Muscle layer of duodenum (tissue), 2 donors: ENCODE results near the gene NBPF1.
A peak's percentile ranks its signal among the peaks of the same experiment; 100 is the strongest.
"Not testable (repeated sequence)": the region's sequence is repeated elsewhere in the genome, so short reads cannot be mapped to it uniquely, and the experiment has no call there.

Experiments
- H3K27ac ChIP-seq: one replicate; pipeline ENCODE4 v1.7.0; 2013; ENCODE audit warnings: mild to moderate bottlenecking, low read length
- H3K27me3 ChIP-seq: one replicate; pipeline ENCODE4 v1.7.0; 2013; ENCODE audit warnings: low read depth, mild to moderate bottlenecking, control low read depth, low read length
- H3K36me3 ChIP-seq, 2 donors: one replicate each; pipeline ENCODE4 v1.7.0; 2013; ENCODE audit warnings: low read length in 2 of 2, control low read depth in 1 of 2, mild to moderate bottlenecking in 1 of 2; ENCODE audit not compliant: insufficient read depth in 2 of 2, control insufficient read depth in 1 of 2
- H3K4me1 ChIP-seq, 2 donors: one replicate each; pipeline ENCODE4 v1.7.0; 2013; ENCODE audit warnings: low read length in 2 of 2, mild to moderate bottlenecking in 2 of 2, control low read depth in 1 of 2, moderate library complexity in 1 of 2; ENCODE audit not compliant: insufficient read depth in 2 of 2, control insufficient read depth in 1 of 2
- H3K4me3 ChIP-seq, 2 donors: one replicate each; pipeline ENCODE4 v1.7.0; 2013; ENCODE audit warnings: low read length in 2 of 2, low read depth in 1 of 2, mild to moderate bottlenecking in 1 of 2
- H3K9me3 ChIP-seq, 2 donors: one replicate each; pipeline ENCODE4 v1.7.0; 2013; ENCODE audit warnings: low read length in 2 of 2, control low read depth in 1 of 2, mild to moderate bottlenecking in 1 of 2; ENCODE audit not compliant: control insufficient read depth in 1 of 2
- donor health status: healthy.

NBPF1 gene

DNA sequence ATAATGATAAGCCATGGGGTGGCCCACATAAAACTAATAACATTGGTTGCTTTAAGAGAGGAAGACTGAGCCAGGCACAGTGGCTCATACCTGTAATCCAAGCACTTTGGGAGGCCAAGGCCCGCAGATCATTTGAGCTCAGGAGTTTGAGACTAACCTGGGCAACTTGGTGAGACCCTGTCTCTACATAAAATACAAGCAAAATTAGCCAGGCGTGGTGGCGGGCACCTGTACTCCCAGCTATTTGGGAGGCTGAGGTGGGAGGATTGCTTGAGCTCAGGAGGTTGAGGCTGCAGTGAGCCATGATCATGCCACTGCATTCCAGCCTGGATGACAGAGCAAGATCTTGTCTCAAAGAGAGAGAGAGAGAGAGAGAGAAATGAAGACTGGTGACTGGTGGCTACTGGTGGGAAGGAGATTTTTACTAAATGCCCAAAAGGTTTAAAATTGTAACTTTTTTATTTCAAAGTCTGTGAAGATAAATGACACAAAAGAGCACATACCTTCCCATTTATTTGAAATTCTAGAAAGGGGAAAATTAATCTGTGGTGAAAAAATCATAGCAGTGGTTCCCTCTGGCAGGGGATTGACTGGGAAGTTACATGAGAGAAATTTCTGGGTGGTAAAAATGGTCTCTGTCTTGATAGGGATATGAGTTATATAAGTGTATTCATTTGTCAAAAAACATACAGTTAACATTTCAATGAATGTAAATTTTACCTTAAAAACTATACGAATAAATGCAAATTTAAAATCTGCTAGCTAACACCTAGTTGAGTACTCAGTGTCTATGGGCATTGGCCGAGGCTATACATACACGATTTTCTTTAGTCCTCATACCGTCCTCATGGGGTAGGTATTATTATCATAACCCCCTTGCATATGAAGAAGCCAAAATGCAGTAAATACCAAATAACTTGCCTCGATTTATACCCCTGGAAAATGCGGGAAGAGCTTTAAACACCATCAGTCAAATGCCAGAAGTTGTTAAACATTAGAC, 2.2 kb upstream of the NBPF1 start:
- no peaks in the 10 kb centered on the region for H3K9me3 ChIP-seq
- H3K27ac ChIP-seq: no peak overlapping the region
- no peak overlapping the region for H3K4me3 ChIP-seq
- H3K4me1 ChIP-seq: peaks cover 0 to 16% of the 10 kb centered on the region in 2 donors
- no peaks in the 10 kb centered on the region for H3K27me3 ChIP-seq
- peaks cover 5 to 30% of the 10 kb centered on the region in 2 donors for H3K36me3 ChIP-seq

DNA sequence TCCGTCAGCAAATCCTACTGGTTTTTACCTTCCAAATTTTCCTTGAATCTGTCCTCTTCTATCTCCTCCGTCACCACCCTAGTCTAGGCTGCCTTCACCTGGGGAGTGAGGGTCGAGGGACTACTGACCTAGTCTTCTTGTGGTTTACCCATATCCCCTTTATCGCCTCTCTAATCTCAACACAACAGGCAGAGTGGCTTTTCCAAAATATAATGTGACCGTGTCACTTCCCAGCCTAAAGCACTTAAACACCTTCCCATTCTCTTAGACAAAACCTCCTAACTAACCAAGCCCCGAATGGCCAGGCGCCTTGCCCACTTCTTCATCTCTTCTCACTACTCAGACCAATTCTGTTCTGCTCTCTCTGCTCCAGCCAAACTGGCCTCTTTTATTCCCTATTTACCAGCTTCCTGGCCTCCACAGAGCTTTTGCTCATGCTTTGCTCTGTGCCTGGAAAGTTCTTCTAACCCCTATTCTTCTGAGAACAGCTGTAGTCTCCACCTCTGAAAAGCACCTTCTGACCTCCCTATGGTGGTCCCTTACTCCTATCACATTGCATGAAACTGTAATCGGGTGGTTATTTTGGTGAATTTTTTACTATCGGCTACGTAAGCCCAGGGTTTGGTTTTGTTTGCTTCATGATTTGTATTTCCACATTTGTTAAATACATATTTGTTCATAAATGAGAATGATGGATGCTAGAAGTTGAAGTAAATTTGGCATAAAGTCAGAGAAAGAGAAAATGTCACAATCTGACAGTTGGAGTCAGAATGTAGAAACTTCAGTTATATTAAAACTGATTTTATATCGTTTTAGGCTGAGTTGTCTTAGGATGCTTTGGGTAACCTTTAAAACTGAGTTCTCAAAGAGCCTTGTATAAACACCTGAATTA, 1.2 kb upstream of the NBPF1 start:
- Histone ChIP-seq H3K27me3 (no peaks in the 10 kb centered on the region), H3K4me3 (no peak overlapping the region), H3K9me3 (no peaks in the 10 kb centered on the region), H3K36me3 (peaks cover 5 to 22% of the 10 kb centered on the region in 2 donors), H3K4me1 (peaks cover 0 to 16% of the 10 kb centered on the region in 2 donors), H3K27ac (no peak overlapping the region)

DNA sequence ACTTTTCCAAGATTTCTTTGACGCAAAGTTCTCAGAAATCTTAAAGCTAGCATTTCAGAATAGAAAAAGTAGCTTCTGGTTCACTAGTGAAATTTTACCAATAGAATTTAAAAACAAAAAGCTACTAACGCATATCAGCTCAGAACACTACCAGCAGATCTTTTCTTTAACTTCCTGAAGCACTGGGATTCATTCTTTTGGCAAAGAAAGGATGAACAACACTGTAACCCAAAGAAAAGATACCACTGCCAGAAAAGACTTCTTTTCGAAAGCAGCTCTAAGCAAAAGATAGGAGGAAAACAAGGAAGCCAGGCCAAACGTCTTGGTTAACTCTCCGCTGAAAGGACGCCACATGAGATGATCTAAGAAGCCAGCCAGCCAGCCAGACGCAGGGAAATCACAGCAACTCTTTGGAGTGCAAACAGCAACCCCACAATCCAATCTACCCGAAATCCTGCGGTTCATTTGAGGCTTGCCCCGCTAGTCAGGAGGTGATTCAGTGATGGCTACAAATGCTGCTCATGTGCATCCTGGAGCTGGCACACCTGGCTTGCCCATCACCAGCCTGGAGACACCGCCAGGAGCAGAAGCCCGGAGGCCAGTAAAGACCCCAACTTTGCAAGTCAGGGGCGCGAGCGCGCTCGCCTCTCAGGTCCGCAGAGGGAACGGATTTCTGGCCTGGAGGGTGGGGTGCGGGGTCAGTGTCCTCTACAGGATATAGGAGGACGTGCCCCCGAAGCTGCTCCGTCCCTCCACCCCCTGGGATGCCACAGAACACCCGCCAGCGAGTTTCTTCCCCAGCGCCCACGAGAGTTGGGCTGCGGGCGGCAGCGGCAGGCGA, 812 bp downstream of the NBPF1 start:
- H3K27ac ChIP-seq: peak overlapping the region; percentile 52
- no peaks in the 10 kb centered on the region for H3K9me3 ChIP-seq
- H3K4me1 ChIP-seq: peaks cover 0 to 16% of the 10 kb centered on the region in 2 donors
- H3K36me3 ChIP-seq: peaks cover 7 to 20% of the 10 kb centered on the region in 2 donors
- no peaks in the 10 kb centered on the region for H3K27me3 ChIP-seq
- peak overlapping the region; percentile 52 to 99 for H3K4me3 ChIP-seq

DNA sequence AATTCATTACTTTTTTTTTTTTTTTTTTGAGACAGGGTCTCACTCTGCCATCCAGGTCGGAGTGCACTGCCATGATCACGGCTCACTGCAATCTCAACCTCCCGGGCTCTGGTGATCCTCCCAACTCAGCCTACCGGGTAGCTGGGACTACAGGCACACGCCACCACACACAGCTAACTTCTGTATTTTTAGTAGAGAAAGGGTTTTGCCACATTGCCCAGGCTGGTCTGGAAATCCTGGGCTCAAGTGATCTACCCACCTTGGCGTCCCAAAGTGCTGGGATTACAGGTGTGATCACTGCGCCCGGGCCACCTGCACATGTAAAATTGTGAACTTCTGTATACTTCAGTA, 1.4 kb downstream of the NBPF1 start:
- not testable (repeated sequence) for H3K9me3 ChIP-seq, H3K27me3 ChIP-seq
- Histone ChIP-seq H3K4me1 (peaks cover 0 to 16% of the 10 kb centered on the region in 2 donors), H3K27ac (peak overlapping the region; percentile 52), H3K36me3 (peaks cover 13 to 20% of the 10 kb centered on the region in 2 donors), H3K4me3 (peak overlapping the region; percentile 52 to 99)

DNA sequence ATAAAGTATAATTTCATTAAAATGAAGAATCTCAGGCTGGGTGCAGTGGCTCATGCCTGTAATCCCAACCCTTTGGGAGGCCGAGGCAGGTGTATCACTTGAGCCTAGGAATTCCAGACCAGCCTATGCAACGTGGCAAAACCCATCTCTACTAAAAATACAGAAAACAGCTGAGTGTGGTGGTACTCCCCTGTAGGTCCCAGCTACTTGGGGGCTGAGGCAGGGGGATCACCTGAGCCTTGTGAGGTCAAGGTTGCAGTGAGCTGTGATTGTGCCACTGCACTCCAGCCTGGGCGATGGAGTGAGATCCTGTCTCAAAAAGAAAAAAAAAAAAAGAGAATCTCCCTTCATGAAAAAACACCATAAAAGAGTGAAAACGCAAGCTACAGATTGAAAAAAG, 2.2 kb downstream of the NBPF1 start:
- Histone ChIP-seq H3K36me3 (peaks cover 13 to 24% of the 10 kb centered on the region in 2 donors), H3K4me1 (peaks cover 0 to 16% of the 10 kb centered on the region in 2 donors)
- H3K27ac ChIP-seq, H3K9me3 ChIP-seq, H3K4me3 ChIP-seq, H3K27me3 ChIP-seq: not testable (repeated sequence)

DNA sequence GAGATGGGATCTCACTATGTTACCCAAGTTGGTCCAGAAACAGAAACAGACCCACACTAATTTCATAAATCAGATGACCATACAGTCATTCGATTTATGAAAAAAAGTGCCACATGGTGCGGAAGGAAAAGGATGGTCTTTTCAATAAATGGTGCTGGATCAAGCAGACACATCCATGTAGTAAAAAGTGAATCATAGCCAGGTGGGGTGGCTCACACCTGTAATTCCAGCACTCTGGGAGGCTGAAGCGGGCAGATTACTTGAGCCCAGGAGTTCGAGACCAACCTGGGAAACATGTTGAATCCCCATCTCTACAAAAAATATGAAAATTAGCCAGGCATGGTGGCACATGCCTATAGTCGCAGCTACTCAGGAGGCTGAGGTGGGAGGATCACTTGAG, 2.8 kb downstream of the NBPF1 start:
- H3K4me3 ChIP-seq, H3K9me3 ChIP-seq, H3K27ac ChIP-seq, H3K27me3 ChIP-seq: not testable (repeated sequence)
- peaks cover 0 to 16% of the 10 kb centered on the region in 2 donors for H3K4me1 ChIP-seq
- H3K36me3 ChIP-seq: peaks cover 17 to 30% of the 10 kb centered on the region in 2 donors

DNA sequence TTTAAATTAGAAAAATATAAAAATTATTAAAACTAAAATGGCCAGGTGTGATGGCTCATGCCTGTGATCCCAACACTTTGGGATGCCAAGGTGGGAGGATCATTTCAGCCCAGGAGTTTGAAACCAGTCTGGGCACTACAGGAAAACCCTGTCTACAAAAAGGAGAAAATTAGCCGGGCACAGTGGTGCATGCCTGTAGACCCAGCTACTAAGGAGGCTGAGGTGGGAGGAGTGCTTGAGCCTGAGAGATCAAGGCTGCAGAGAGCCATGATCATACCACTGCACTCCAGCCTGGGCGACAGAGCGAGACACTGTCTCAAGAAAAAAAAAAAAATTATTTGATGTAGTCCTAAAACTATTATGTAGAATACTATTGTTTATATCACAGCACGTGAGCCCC, 3.6 kb downstream of the NBPF1 start:
- H3K9me3 ChIP-seq, H3K4me3 ChIP-seq, H3K27me3 ChIP-seq, H3K27ac ChIP-seq: not testable (repeated sequence)
- H3K4me1 ChIP-seq: peaks cover 0 to 16% of the 10 kb centered on the region in 2 donors
- peaks cover 25 to 37% of the 10 kb centered on the region in 2 donors for H3K36me3 ChIP-seq

DNA sequence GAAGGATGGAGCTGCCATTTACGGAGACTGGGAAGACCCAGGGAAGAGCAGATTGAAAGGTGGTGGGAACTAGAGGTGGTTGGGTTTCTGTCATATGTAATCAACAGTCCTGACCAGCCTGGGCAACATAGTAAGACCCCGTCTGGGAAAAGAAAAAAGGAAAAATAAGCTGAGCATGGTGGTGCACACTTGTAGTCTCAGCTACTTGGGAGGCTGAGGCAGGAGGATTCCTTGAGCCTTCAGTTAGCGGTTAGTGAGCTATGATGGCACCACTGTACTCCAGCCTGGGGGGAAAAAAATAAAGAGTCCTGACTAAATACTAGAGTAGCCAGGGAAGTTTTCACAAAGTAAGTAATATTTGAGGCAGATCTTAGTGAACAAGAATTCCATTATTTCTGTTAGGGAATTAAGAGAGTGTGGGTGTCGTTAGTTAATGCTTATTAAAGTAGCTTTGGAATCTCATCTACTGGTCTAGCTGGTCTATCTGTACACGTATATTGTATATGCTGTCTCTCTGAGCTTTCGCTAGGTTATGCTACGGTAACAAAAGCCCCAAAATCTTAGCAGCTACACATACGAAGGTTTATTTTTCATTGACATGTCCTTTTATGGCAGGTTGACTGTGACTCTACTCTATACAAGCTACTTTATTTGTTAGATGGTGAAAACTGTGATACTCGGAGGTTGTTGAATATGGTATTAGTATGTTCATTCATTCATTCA, 4.4 kb downstream of the NBPF1 start:
- Histone ChIP-seq H3K9me3 (no peaks in the 10 kb centered on the region), H3K27me3 (no peaks in the 10 kb centered on the region), H3K27ac (no peak overlapping the region), H3K4me1 (peaks cover 0 to 16% of the 10 kb centered on the region in 2 donors), H3K36me3 (peaks cover 26 to 40% of the 10 kb centered on the region in 2 donors), H3K4me3 (no peak overlapping the region)

DNA sequence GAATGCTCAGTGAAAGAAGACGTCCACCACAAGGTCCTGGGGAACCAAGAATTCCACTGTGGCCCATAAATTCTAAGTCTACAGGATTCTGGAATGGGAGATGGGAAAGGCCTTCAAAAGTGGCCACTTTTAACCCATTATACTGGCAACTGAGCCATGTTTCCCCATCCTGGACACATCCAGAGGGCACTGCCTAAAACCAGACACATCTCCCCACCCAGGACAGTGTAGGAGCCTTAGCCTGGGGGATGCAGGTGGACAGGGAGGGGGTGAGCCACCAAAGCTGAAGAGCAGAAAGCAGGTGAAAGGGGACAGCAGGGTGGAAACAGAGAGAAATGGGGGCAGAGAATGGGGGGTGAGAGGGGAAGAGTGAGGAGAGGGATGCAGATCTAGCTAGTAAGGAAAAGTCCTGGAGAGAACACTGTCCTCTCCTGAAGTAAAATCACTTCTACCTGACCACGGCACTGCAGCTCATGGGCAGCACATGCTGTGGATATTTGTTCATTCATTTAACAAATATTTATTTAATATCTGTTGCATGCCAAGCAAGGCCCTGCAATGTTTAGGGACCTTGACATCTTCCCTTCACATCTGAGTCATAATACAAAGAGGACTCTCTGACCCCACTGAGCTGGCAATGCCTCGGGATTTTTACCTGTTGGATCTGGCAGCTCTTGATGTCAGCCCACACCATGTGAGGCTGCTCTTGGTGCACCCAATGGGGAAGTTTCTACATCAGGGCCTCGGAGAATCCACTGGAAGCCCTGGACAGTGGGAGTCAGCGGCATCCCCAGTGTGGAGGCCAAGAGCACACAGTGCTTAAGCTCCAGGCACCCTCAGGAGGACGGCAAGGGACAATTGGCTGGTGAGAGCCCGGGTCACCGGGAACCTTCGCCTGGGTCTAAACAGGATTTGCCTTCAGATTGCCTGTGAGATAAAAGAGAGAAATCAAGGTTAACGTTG, 5.2 kb downstream of the NBPF1 start:
- peaks cover 26 to 40% of the 10 kb centered on the region in 2 donors for H3K36me3 ChIP-seq
- H3K27me3 ChIP-seq, H3K4me3 ChIP-seq, H3K9me3 ChIP-seq, H3K27ac ChIP-seq: not testable (repeated sequence)
- H3K4me1 ChIP-seq: peaks cover 0 to 11% of the 10 kb centered on the region in 2 donors
